HG03064 (cell line): Measurements from ENCODE around the gene GPHA2.
"Not testable (repeated sequence)": the region's sequence is repeated elsewhere in the genome, so short reads cannot be mapped to it uniquely, and the experiment has no call there.

Experiments used
- ATAC-seq: cut with Tn5 transposase; IDR thresholded peaks from one replicate; pipeline ENCODE4 v1.9.1; 2021; ENCODE audit warnings: low read depth; ENCODE audit not compliant: unreplicated experiment

The GPHA2 gene

GRCh38 chr11:64935359-64936081 lies at the start of gene GPHA2:
Gene GPHA2, minus strand, starts transcription at chr11:64935893. Its CDS starts 433 bp downstream, at chr11:64935460.
- no peak for ATAC-seq

DNA sequence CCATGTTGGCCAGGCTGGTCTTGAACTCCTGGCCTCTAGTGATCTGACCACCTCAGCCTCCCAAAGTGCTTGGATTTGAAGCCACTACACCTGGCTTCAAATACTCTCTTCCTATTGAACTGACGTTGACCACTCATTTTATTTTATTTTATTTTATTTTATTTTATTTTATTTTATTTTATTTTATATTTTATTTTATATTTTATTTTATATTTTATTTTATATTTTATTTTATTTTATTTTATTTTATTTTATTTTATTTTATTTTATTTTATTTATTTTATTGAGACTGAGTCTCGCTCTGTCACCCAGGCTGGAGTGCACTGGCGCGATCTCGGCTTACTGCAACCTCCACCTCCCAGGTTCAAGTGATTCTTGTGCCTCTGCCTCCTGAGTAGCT lies 47.6 kb upstream of the GPHA2 start:
- ATAC-seq: not testable (repeated sequence)

DNA sequence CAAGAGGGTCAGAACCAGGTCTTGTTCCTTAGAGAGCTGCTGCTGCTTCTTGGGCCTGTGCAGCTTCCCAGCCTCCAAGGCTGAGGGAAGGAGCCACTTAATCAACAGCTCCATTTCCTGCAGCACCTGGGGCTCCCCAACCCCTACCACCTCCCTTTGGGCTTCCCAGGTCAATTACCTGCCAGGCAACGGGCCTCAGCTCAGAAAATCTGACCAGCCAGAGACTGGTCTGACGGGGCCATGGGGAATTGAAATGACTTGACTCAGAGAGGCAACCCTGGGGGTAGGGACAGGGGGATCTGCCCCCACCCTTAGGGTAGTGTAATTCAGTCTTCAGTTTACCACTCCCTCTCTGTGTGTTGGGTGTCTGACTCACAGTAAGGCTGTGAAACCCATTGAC lies 41.0 kb upstream of the GPHA2 start:
- no peak for ATAC-seq

GRCh38 chr11:64974124-64974523 lies 38.4 kb upstream of the GPHA2 start:
- no peak for ATAC-seq

DNA sequence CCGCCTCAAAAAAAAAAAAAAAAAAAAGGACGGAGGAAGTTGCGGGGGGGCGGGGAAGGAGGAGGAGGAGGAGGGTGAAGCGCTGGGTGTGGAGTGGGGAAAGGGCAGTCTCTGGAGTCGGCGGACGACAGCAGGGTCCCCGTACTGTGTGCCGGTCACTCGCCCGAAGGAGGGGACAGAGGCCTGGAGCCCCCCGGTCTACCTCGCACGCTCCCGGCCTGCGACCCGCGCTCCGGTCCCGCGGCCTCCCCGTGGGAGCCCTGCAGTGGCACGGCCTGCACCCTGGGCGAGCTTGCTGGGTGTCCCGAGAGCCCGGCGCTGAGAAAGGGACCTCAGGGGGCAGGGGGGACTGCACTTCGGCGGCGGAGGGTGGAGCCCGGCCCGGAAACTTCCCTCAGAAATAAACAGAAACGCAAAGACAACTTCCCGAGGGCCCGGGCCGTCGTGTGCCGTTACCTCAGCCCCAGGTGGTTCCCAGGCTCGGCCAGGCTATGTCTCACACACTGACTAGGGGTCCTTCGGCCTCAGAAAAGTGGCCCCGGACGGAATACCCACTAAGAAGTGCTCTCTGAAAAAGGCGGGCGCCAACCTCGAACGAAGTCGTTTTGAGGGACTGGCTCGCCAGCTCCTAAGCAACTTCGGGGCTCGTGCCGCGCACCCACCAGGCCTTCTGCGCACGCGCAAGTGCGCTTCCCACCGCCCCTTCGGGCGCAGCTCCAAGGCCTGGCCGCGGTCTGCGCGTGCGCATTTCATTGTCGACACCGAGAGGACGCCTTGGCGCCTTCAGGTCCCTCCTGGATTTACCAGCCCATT lies 35.9 kb upstream of the GPHA2 start, which contains the start of gene MAJIN:
Gene MAJIN, minus strand, starts transcription at position 688 of the 813 bp plus-strand sequence. CDS start 12,703 bp downstream, outside the sequence.
- no peak for ATAC-seq

- ATAC-seq: no peak
Observed at GRCh38 chr11:64970731-64971151, 35.0 kb upstream of the GPHA2 start.

DNA sequence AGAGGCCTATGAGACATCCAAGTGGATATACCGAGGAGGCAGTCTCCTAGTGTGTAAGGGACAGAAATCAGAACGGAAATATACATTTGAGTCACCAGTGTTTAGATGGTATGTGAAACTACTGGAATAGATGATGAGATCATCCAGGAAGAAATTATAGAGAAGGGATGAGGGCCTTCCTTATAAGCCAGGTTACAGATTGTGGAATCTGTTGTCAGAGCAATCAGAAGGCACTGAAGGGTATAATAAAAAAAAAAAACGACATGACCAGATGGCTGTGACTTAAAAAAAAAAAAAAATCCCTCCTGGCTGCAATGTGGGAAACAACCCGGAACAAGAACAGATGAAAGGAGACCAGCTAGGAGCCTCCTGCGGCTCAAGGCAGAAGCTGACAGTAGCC lies 33.5 kb upstream of the GPHA2 start:
- ATAC-seq: no peak

DNA sequence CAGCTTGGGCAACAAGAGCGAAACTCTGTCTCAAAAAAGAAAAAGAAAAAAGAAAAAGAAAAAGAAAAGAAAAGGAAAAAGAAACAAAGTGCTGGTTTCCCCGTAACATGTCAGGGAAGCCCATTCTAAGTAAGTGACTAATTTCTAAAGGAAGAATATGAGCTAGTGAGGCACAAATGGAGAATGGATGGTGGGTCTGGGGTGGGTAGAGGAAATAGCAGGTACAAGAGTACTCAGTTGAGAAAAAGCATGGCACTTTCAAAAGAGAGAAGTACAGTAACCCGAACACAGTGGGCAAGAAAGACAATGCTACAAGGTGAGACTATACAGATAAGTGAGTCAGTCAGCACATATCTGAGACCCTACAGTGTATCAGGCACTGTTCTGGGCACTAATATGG lies 31.7 kb upstream of the GPHA2 start:
- ATAC-seq: no peak

DNA sequence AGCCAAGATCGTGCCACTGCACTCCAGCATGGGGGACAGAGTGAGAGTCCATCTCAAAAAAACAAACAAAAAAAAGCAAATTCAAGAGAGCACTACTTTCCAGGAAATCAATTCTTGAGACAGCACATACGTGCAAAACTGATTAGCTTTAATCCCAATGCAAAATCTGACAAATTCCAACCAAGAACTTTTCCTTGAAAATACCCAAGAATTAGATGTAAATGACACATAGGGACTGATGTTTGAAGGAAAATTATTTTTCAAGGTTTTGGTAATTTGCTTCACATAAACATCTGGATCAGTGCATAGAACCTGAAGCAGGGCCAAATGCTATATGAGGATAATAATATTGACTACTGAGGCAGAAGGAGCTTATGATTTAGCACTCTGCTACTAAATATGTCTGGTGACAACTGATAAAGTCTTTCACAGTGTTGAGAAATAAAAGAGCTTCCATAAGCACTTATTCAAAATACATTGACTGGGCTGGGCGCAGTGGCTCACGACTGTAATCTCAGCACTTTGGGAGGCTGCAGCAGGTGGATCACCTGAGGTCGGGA lies 27.5 kb upstream of the GPHA2 start:
- no peak for ATAC-seq

GRCh38 chr11:64960719-64961118 lies 25.0 kb upstream of the GPHA2 start:
- no peak for ATAC-seq

DNA sequence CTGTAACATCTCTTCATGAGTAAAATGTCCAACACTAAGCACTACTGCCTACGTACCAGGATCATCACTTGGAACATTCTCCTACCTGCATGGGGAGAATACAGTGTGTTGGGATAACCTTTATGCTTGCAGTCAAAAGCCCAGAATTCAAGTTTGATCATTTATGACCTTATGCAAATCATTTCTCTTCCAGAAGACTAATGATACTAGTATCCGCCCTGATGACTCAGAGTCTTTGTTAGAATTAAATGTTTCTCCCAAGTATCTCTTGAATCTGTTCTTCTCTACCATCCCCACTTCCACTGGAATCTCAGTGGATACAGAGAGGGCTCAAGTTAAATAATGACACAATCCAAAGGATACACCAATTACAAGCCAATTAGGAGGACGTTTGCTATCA lies 23.8 kb upstream of the GPHA2 start:
- no peak for ATAC-seq

DNA sequence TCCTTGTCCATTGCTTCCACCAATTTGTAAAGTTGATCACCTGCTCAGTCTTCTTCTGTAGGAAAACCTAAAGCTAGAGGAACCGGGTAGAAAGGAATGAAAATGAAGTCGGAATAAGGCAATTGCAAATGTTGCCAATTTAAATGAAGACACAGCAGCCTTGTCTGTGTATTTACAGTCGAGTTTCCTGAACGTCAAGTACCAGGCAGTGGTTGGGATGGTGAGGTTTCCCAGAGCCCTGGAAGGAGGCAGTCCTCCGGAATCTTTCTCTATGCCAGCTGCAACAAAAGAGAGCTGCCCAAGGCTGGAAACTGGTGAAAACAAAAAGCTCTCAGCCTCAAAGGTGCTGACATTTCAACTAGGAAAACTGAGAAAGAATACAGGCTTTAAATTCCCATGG lies 18.5 kb upstream of the GPHA2 start:
- no peak for ATAC-seq

- ATAC-seq: no peak
Observed at GRCh38 chr11:64951529-64951928, 15.8 kb upstream of the GPHA2 start.

- ATAC-seq: no peak
Observed at GRCh38 chr11:64947208-64947814, 11.6 kb upstream of the GPHA2 start.

DNA sequence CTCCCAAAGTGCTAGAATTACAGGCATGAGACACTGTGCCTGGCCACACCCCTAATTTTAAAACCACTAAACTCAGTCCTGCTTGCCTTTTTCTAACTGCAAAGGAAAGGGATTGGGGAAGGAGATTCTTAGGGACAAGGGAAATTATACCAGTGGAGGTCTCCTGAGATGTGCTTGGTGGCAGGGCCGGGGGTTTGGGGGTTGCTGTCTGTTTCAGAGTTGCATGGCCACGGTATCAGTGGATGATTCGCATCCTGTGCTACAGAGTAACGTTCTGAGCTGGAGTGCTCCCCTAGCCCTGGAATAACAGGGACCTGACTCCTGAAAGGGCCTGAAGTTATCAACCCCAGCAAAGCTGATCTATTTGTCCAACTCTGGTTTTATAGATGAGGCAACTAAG lies 846 bp upstream of the GPHA2 start:
- ATAC-seq: no peak

- no peak for ATAC-seq
Observed at GRCh38 chr11:64934682-64935358, 873 bp downstream of the GPHA2 start.

DNA sequence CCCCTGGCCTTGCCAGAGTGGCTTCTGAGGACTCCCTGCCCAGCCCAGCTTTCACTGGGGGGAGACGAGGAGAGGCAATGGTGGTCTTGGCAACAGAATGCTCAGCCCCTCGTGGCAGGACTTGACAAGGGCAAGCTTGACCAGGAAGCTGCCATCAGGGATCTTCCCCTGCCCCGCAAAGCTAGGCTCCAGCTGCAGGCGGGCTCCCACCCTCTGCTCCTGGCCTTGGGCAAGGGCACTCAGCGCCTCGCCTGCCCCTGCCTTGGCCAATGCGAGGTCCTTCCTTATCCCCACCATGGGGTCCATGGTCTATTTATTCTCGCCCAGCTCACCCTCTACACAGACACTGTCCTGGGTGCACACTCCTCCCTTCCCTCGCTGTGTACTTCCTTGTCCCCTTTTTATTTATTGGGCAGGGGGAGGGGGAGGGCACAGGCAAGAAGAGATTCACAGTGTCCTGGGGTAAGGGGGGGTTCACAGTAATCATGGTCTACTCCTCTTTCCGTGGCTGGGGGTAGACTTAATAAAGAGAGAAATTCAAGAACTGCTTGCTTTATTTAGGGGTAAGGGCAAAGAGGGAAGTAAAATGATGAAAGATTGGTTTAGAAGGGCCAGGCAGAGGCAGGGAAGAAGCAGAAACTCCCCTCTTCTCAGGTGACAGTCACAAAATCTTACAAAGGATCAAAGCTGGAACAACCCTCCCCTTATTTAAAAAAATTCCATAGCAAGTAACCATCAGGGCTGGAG lies 1.6 kb downstream of the GPHA2 start:
- no peak for ATAC-seq

DNA sequence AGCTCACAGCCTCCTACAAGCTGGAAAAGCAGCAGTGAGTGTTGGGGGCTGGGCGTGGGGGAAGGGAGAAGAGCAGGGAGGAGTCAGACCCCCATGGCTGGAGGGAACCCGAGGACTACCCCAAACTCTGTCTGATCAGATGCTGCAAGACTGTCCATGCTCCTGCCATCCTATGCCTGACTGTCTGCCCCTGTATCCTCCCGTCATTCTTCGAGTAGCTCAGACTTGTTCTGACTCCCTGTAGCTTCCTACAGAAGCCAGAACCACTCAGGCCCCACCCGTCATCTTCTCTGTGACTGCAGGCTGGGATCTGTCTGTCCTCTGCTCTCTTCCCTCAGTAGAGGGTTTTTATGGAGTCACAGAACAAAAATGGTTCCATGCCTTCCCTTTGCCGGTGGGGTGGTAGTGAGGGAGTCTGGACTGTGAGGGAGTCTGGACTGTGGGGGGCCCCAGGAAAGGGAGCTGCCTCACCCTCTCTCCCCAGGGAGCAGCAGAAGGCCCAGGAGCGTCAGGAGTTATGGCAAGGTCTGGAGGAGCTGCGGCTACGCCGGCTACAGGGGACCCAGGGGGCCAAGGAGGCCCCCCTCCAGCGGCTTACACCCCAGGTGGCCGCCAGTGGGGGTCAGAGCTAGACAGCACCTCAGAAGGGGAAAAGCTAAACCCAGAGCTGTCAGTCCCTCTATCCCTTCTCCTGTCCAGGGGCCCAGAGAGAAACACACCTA lies 2.3 kb downstream of the GPHA2 start:
- ATAC-seq: no peak

DNA sequence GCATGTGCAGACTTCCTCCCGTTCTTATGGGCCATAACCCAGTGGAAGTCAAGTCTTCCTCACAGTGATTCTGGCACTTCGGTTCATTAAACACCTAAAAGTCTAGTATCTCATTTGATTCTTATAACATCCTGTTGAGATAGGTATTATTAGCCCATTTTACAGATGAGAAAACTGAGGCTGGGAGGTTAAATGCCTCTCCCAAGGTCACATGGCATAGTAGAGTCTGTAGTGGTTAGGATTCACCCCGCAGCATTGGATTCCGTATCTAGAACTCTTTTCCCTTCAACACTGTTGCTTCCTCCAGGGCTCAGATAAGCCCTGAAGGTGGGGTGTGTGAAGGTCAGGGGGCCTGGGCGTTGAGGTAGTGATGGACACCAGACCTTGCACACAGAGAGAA lies 3.4 kb downstream of the GPHA2 start:
- ATAC-seq: no peak
